ENCODE data around the gene IL37.

- TF ChIP-seq CTCF (IDR thresholded peaks at IDR 0.05; ENCODE audit: poor library complexity, severe bottlenecking) (no peak), EZH2 (IDR thresholded peaks at IDR 0.05; ENCODE audit: borderline replicate concordance, insufficient read depth, low read length, poor library complexity, severe bottlenecking) (no peak), MXI1 (conservative IDR thresholded peaks at IDR 0.05; ENCODE audit: poor library complexity, severe bottlenecking) (no peak)
- TF ChIP-seq, protein P1, sequence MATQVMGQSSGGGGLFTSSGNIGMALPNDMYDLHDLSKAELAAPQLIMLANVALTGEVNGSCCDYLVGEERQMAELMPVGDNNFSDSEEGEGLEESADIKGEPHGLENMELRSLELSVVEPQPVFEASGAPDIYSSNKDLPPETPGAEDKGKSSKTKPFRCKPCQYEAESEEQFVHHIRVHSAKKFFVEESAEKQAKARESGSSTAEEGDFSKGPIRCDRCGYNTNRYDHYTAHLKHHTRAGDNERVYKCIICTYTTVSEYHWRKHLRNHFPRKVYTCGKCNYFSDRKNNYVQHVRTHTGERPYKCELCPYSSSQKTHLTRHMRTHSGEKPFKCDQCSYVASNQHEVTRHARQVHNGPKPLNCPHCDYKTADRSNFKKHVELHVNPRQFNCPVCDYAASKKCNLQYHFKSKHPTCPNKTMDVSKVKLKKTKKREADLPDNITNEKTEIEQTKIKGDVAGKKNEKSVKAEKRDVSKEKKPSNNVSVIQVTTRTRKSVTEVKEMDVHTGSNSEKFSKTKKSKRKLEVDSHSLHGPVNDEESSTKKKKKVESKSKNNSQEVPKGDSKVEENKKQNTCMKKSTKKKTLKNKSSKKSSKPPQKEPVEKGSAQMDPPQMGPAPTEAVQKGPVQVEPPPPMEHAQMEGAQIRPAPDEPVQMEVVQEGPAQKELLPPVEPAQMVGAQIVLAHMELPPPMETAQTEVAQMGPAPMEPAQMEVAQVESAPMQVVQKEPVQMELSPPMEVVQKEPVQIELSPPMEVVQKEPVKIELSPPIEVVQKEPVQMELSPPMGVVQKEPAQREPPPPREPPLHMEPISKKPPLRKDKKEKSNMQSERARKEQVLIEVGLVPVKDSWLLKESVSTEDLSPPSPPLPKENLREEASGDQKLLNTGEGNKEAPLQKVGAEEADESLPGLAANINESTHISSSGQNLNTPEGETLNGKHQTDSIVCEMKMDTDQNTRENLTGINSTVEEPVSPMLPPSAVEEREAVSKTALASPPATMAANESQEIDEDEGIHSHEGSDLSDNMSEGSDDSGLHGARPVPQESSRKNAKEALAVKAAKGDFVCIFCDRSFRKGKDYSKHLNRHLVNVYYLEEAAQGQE (IDR thresholded peaks at IDR 0.05; ENCODE audit: borderline replicate concordance): no peak
Observed at GRCh38 chr2:112947374-112947773, 36.4 kb downstream of the IL37 start.

All from neural cell (in vitro differentiated cells).